Uterus (tissue), 4 donors: ENCODE measurements around the gene JUN. TPM values are rescaled to one million over a fixed set of nuclear protein-coding genes. Genes with fewer than 3 reads are reported as not detected.

ENCODE experiments used
- DNase-seq, 2 donors: peaks; one replicate each; pipeline ENCODE4 v3.0.0-alpha.2; 2019 to 2020
- H3K27ac ChIP-seq, 2 donors: fragments of 200-600 bp; sonication (generic); 1 replicate in 1 of 2; 2 replicates in 1 of 2; pipeline ENCODE4 v1.5.1; 2016 to 2018
- H3K27me3 ChIP-seq, 2 donors: fragments of 200-600 bp; sonication (generic); one replicate each; pipeline ENCODE4 v1.5.1; 2018 to 2019; ENCODE audit warnings: control low read depth in 1 of 2
- H3K36me3 ChIP-seq, 2 donors: fragments of 200-600 bp; sonication (generic); one replicate each; pipeline ENCODE4 v1.5.1; 2019; ENCODE audit warnings: control low read depth in 1 of 2
- H3K4me1 ChIP-seq, 2 donors: fragments of 200-600 bp; sonication (generic); one replicate each; pipeline ENCODE4 v1.5.1; 2018 to 2019; ENCODE audit warnings: control low read depth in 1 of 2
- H3K4me3 ChIP-seq, 2 donors: fragments of 200-600 bp; sonication (generic); 1 replicate in 1 of 2; 2 replicates in 1 of 2; pipeline ENCODE4 v1.5.1; 2018 to 2019; ENCODE audit warnings: mild to moderate bottlenecking in 1 of 2
- H3K9me3 ChIP-seq, 2 donors: fragments of 200-600 bp; sonication (generic); one replicate each; pipeline ENCODE4 v1.5.1; 2019; ENCODE audit warnings: control low read depth in 1 of 2
- CTCF ChIP-seq, 4 experiments: fragments of 200-600 bp in 2 of 4; fragments of 450-650 bp in 2 of 4; sonication (generic) in 2 of 4; IDR thresholded peaks; one replicate each; pipeline ENCODE4 v1.5.1; 2016 to 2019; ENCODE audit warnings: antibody characterized with exemption in 4 of 4, mild to moderate bottlenecking in 2 of 4, moderate library complexity in 1 of 4
- POLR2A ChIP-seq, 2 donors: fragments of 450-650 bp; IDR thresholded peaks; one replicate each; pipeline ENCODE4 v1.6.1; 2016; ENCODE audit warnings: antibody characterized with exemption in 2 of 2, mild to moderate bottlenecking in 1 of 2, moderate library complexity in 1 of 2
- intact Hi-C: fragments of 100-400 bp; cut with DNase I; formaldehyde crosslinking; loops from one replicate; pipeline ENCODE4 v1.15.1; 2023; ENCODE audit warnings: low total_unique reads
- total RNA-seq, 4 donors: library from RNA; depleted of rRNA in 3 of 4; stranded (reverse); fragments of >200 nt in 3 of 4; gene quantifications; one replicate each; pipeline versions ENCODE4 v1.1.0 to v1.2.4, GENCODE V29; 2014 to 2023
- donor health status: DM: yes; HTN: yes; CAD: no.

Gene JUN
- total RNA-seq, 4 donors from 2014 or later, result 154 to 246 (median 239) TPM

- H3K4me3 ChIP-seq, result no peak overlapping the region
- no peaks in the 10 kb centered on the region for H3K4me1 ChIP-seq
- H3K27me3 ChIP-seq, result no peaks in the 10 kb centered on the region
- no peak for DNase-seq
- intact Hi-C loops, result loop anchor here (10.0 kb wide), 2 partner anchors 115 to 765 kb away; no protein-coding TSS in a partner anchor
- no peaks in the 10 kb centered on the region for H3K9me3 ChIP-seq
- H3K36me3 ChIP-seq, result no peaks in the 10 kb centered on the region
- no peak overlapping the region for H3K27ac ChIP-seq
- TF ChIP-seq POLR2A (IDR thresholded peaks at IDR 0.05) (no peak), CTCF (IDR thresholded peaks at IDR 0.05) (no peak)
Observed at GRCh38 chr1:58789996-58790660, 6.3 kb upstream of the JUN start.

DNA sequence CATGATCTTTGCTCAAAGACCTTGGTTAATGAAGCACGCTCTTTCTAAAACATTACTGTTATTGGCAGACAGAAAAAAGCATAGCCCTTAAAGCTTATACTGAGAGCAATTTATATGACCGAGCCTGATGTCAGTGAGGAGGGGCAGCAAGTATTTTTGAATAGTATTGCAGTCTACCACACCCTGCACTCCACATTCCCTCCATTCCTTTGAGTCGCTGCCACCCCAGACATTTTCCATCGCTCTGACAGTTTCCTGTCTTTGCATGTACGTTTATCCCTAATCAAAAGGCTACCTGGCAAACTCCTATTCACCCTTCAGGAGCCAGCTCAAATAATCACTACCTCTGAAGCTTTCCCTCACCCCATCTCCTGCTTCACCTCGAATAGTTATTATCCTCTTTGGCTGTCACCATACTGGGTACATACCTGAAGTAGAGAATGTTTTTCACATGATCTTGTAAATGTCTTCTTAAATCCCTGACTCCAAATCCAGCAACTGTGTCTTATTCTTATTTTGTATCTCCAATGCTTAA, 5.5 kb upstream of the JUN start:
- intact Hi-C loops, result loop anchor here (10.0 kb wide), 2 partner anchors 115 to 765 kb away; no protein-coding TSS in a partner anchor
- TF ChIP-seq CTCF (IDR thresholded peaks at IDR 0.05) (no peak), POLR2A (IDR thresholded peaks at IDR 0.05) (no peak)
- H3K27ac ChIP-seq, result no peak overlapping the region
- H3K27me3 ChIP-seq, result no peaks in the 10 kb centered on the region
- no peaks in the 10 kb centered on the region for H3K4me1 ChIP-seq
- no peaks in the 10 kb centered on the region for H3K36me3 ChIP-seq
- H3K9me3 ChIP-seq, result no peaks in the 10 kb centered on the region
- DNase-seq, result no peak
- H3K4me3 ChIP-seq, result no peak overlapping the region

- TF ChIP-seq CTCF (IDR thresholded peaks at IDR 0.05) (no peak), POLR2A (IDR thresholded peaks at IDR 0.05) (no peak)
- no peak for DNase-seq
- Histone ChIP-seq H3K36me3 (no peaks in the 10 kb centered on the region), H3K9me3 (no peaks in the 10 kb centered on the region), H3K4me1 (no peaks in the 10 kb centered on the region), H3K27ac (no peak overlapping the region), H3K27me3 (no peaks in the 10 kb centered on the region), H3K4me3 (no peak overlapping the region)
- intact Hi-C loops, result loop anchor here (10.0 kb wide), 2 partner anchors 117 to 767 kb away; no protein-coding TSS in a partner anchor
Observed at GRCh38 chr1:58788259-58788658, 4.4 kb upstream of the JUN start.

- Histone ChIP-seq H3K4me1 (no peaks in the 10 kb centered on the region), H3K4me3 (no peak overlapping the region), H3K9me3 (no peaks in the 10 kb centered on the region), H3K36me3 (no peaks in the 10 kb centered on the region), H3K27me3 (no peaks in the 10 kb centered on the region), H3K27ac (peak overlapping the region; percentile 99 to 100)
- intact Hi-C loops, result loop anchor here (10.0 kb wide), 2 partner anchors 118 to 768 kb away; no protein-coding TSS in a partner anchor
- TF ChIP-seq CTCF (IDR thresholded peaks at IDR 0.05) (no peak), POLR2A (IDR thresholded peaks at IDR 0.05) (no peak)
- no peak for DNase-seq
Observed at GRCh38 chr1:58786927-58787245, 3.0 kb upstream of the JUN start.

DNA sequence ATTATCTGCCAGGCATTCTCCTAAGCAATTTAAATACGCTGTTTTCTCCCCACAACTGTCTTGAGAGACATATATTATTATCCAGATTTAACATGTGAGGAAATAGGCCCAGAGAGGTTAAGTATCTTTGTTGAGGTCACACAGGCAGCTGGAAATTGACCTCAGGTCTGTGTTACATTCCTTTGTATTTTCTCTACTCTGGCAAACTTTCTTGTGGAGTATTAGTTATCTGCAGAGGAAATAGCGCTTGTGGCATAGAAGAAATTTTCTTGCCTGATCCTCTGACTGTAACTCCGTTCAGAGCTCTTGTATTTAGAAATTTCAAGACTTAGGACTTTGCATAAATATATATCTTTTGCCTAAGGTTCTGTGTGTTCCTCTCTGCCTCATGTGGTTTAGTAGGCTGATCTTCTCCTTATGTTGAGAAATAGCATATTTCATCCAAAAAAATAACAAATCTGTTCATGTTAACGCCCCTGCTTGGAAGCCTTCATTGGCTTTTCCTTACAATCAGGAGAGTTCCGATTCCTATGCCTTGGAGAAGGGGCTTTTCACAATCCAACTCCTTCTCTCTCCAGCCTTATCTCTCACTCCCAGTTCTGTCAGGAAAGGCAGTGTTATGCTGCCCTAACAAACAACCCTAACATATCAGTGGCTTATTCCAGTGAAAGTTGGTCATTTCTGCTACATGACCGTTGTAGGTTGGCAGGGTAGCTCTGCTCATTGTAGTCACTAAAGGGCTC, 2.5 kb upstream of the JUN start:
- intact Hi-C loops, result loop anchor here (10.0 kb wide), 2 partner anchors 118 to 768 kb away; no protein-coding TSS in a partner anchor
- H3K27ac ChIP-seq, result peak overlapping the region; percentile 99 to 100

More for the DNA sequence above, 2.5 kb upstream of the JUN start:
- H3K27me3 ChIP-seq, result no peaks in the 10 kb centered on the region
- H3K9me3 ChIP-seq, result no peaks in the 10 kb centered on the region
- no peak for TF ChIP-seq CTCF (IDR thresholded peaks at IDR 0.05)
- TF ChIP-seq POLR2A (IDR thresholded peaks at IDR 0.05), result no peak
- H3K4me3 ChIP-seq, result no peak overlapping the region
- no peaks in the 10 kb centered on the region for H3K36me3 ChIP-seq
- no peak for DNase-seq
- H3K4me1 ChIP-seq, result no peaks in the 10 kb centered on the region
